ENCODE measurements around the gene GTF2F2. TPM values are rescaled to one million over a fixed set of nuclear protein-coding genes. Genes with fewer than 3 reads are reported as not detected.

GTF2F2 gene
- total and polyA plus RNA-seq, 2 donors (not counting 3 experiments of a cell fraction or from before 2014, with no cell fraction given): 7.5 to 23.6 TPM

DNA sequence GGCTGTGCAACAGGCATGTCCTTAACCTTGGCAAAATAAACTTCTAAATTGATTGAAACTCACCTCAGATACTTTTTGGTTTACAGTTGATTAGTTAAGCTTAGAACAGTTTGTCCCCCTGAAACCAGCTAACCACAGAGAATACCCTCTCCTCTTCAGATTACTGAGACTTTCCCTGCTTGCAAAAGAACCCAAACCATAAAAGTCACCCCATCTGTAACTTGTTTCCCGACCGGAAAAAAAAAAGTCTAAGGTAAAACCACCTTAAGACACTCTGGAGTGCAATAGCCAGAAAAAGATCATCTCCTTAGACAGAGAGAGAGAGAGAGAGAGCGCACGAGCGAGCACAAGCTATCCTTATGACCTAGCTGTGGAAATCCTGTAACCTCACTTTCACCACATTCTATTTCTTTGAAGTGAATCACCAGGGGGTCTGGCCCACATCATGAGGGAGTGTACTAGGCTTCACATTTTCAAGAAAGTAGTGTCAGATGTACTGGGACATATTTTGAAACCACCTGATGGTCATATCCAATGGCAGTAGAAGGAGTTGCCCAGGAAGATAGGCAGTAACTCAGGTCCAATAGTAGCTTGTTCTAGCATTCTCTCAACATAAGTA, 11.1 kb upstream of the GTF2F2 start:
- Histone ChIP-seq H3K79me2 (ENCODE audit: control insufficient read depth, insufficient read depth, low read length) (no peaks in the 10 kb centered on the region), H3K9ac (replicated peaks; ENCODE audit: extremely low read depth, insufficient read depth, low read length) (no peak overlapping the region), H3K9me1 (replicated peaks; ENCODE audit: control insufficient read depth, extremely low read depth, insufficient read depth, low read length) (no peaks in the 10 kb centered on the region), H2AFZ (ENCODE audit: low read depth, low read length) (no peak overlapping the region), H3K27me3 (ENCODE audit: control insufficient read depth in 2 of 2, insufficient read depth in 2 of 2, low read length in 2 of 2) (peaks cover 4 to 5% of the 10 kb centered on the region in 2 experiments), H4K20me1 (replicated peaks; ENCODE audit: control insufficient read depth, extremely low read depth, insufficient read depth, low read length) (no peaks in the 10 kb centered on the region), H3K27ac (ENCODE audit: insufficient read depth, low read depth, low read length) (no peak overlapping the region), H3K4me3 (replicated peaks in 1 of 3; ENCODE audit: insufficient read depth in 1 of 3, low read depth in 1 of 3, low read length in 3 of 3) (no peak overlapping the region), H3K9me3 (replicated peaks; ENCODE audit: control insufficient read depth, insufficient read depth, low read length) (no peaks in the 10 kb centered on the region), H3K36me3 (ENCODE audit: control insufficient read depth in 2 of 2, extremely low read depth in 1 of 2, insufficient read depth in 2 of 2, low read length in 2 of 2) (no peaks in the 10 kb centered on the region), H3K4me2 (ENCODE audit: insufficient read depth, low read length) (no peak overlapping the region), H3K4me1 (ENCODE audit: control insufficient read depth, extremely low read depth, insufficient read depth, low read length) (no peaks in the 10 kb centered on the region)
- no TSS peak for BruUV-seq (replicated peaks)
- FAIRE-seq (no peak), DNase-seq (ENCODE audit: low read depth, low spot score) (no peak)
- dilution Hi-C loops (cut with MboI; ENCODE audit: extremely low pct_ligation_motif_present, low sequenced_read_pairs): no loop called here
- intact Hi-C loops (cut with micrococcal nuclease): loop anchor here (5.0 kb wide), 1 partner anchor 173 kb away; no protein-coding TSS in a partner anchor
- ChIA-PET CTCF (interaction anchor here (0.7 to 1.5 kb wide), 3 partner anchors 10 to 21 kb away, joined by 3 read pairs; partner anchors contain the start of gene GTF2F2), POLR2A (no interaction called here)
- TF ChIP-seq EZH2 (IDR thresholded peaks at IDR 0.05; ENCODE audit: borderline replicate concordance, low read depth, low read length, severe bottlenecking) (no peak), GATA2 (IDR thresholded peaks at IDR 0.05; ENCODE audit: insufficient read depth, insufficient read length, low read depth, low read length) (no peak), JUN (IDR thresholded peaks at IDR 0.05; ENCODE audit: borderline replicate concordance, insufficient read depth, insufficient read length, low read depth) (no peak), POLR2AphosphoS5 (IDR thresholded peaks at IDR 0.05; ENCODE audit: insufficient read depth, low read depth, low read length) (no peak), POLR2A (IDR thresholded peaks at IDR 0.05; ENCODE audit: low read depth, low read length) (no peak), MYC (IDR thresholded peaks at IDR 0.05; ENCODE audit: low read depth, low read length) (no peak), FOS (IDR thresholded peaks at IDR 0.05; ENCODE audit: borderline replicate concordance, insufficient read depth, low read length) (no peak)
- TF ChIP-seq, protein P1, sequence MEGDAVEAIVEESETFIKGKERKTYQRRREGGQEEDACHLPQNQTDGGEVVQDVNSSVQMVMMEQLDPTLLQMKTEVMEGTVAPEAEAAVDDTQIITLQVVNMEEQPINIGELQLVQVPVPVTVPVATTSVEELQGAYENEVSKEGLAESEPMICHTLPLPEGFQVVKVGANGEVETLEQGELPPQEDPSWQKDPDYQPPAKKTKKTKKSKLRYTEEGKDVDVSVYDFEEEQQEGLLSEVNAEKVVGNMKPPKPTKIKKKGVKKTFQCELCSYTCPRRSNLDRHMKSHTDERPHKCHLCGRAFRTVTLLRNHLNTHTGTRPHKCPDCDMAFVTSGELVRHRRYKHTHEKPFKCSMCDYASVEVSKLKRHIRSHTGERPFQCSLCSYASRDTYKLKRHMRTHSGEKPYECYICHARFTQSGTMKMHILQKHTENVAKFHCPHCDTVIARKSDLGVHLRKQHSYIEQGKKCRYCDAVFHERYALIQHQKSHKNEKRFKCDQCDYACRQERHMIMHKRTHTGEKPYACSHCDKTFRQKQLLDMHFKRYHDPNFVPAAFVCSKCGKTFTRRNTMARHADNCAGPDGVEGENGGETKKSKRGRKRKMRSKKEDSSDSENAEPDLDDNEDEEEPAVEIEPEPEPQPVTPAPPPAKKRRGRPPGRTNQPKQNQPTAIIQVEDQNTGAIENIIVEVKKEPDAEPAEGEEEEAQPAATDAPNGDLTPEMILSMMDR (IDR thresholded peaks at IDR 0.05; ENCODE audit: extremely low read depth in 1 of 2, insufficient read depth in 1 of 2, low read depth in 1 of 2, low read length in 2 of 2): no peak
- TF ChIP-seq, protein P2, sequence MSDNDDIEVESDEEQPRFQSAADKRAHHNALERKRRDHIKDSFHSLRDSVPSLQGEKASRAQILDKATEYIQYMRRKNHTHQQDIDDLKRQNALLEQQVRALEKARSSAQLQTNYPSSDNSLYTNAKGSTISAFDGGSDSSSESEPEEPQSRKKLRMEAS (IDR thresholded peaks at IDR 0.05; ENCODE audit: insufficient read depth, insufficient read length): no peak
